OCI-LY3 (cell line): Measurements from ENCODE around the gene NT5E.

ENCODE experiments used
- H2AFZ ChIP-seq: fragments of 200-600, 300-600 bp; shearing (Covaris generic); 2 replicates; pipeline ENCODE4 v1.6.0; 2014; ENCODE audit warnings: antibody characterized with exemption, low read depth, low read length
- H3K27ac ChIP-seq: fragments of 200-600, 300-600 bp; sonication (generic); 2 replicates; pipeline ENCODE4 v1.5.1; 2014; ENCODE audit warnings: mild to moderate bottlenecking, low read length, moderate library complexity, mixed read lengths
- H3K27me3 ChIP-seq: fragments of 200-600, 300-600 bp; sonication (generic); 2 replicates; pipeline ENCODE4 v1.6.1; 2014; ENCODE audit warnings: low read depth, low read length, mixed read lengths
- H3K36me3 ChIP-seq: fragments of 200-600, 300-600 bp; sonication (generic); replicated peaks from 2 replicates; pipeline ENCODE3; 2014; ENCODE audit warnings: low read depth, low read length, mixed read lengths
- H3K4me1 ChIP-seq: fragments of 300-600, 200-600 bp; sonication (generic); 2 replicates; pipeline ENCODE4 v1.6.1; 2014; ENCODE audit warnings: low read length, mixed read lengths
- H3K4me2 ChIP-seq: fragments of 200-600, 300-600 bp; sonication (generic); 2 replicates; pipeline ENCODE4 v1.6.1; 2014; ENCODE audit warnings: low read length, mixed read lengths
- H3K4me3 ChIP-seq: fragments of 300-600, 200-600 bp; sonication (generic); 2 replicates; pipeline ENCODE4 v1.5.1; 2014; ENCODE audit warnings: antibody characterized with exemption, mild to moderate bottlenecking, low read length, moderate library complexity
- H3K79me2 ChIP-seq: fragments of 300-600, 200-600 bp; shearing (Covaris generic); 2 replicates; pipeline ENCODE4 v1.6.1; 2014; ENCODE audit warnings: mild to moderate bottlenecking, low read length, mixed read lengths
- H3K9ac ChIP-seq: fragments of 300-600, 200-600 bp; shearing (Covaris generic); 2 replicates; pipeline ENCODE4 v1.6.0; 2014; ENCODE audit warnings: mild to moderate bottlenecking, low read length, moderate library complexity
- H3K9me3 ChIP-seq: fragments of 200-600, 300-600 bp; shearing (Covaris generic); 2 replicates; pipeline ENCODE4 v1.6.1; 2014; ENCODE audit warnings: low read length, mixed read lengths; ENCODE audit not compliant: insufficient read depth
- H4K20me1 ChIP-seq: fragments of 200-600, 300-600 bp; sonication (generic); 2 replicates; pipeline ENCODE4 v1.6.1; 2016; ENCODE audit warnings: low read length, mixed read lengths; ENCODE audit not compliant: insufficient read depth
- CTCF ChIP-seq: fragments of 200-600, 300-600 bp; sonication (generic); IDR thresholded peaks from 2 replicates; pipeline ENCODE4 v1.5.1; 2014; ENCODE audit warnings: antibody characterized with exemption, low read length, low read depth
- EZH2phosphoT487 ChIP-seq: fragments of 200-600 bp; shearing (Covaris generic); IDR thresholded peaks from 2 replicates; pipeline ENCODE4 v1.6.1; 2018; ENCODE audit warnings: antibody characterized with exemption, mixed run types, low read depth

Gene NT5E

DNA sequence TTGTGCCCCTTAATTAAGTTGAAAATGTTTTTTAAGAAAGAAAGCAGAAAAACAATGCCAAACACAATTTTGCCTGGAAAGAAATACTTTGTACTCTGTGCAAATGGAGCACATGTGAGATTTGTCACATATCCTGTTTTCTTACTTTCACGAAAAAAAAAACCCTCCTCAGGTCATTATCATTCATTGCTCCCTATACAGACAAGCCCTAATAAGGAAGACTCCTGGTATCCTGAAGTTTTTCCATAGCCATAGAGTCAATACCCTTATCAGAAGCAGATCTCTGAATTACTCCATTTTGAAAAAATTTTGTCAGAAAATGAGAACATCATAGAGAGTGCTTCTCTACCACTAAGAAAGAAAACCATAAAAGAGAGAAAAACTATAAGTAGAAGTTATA is 14.0 kb upstream of the NT5E start:
- H3K4me1 ChIP-seq = no peaks in the 10 kb centered on the region
- H3K4me2 ChIP-seq = no peak overlapping the region
- no peak overlapping the region for H3K27ac ChIP-seq
- TF ChIP-seq CTCF = no peak
- TF ChIP-seq EZH2phosphoT487 = no peak
- no peaks in the 10 kb centered on the region for H3K36me3 ChIP-seq
- H3K9me3 ChIP-seq = no peaks in the 10 kb centered on the region
- H3K9ac ChIP-seq = no peak overlapping the region
- H3K4me3 ChIP-seq = no peak overlapping the region
- H3K27me3 ChIP-seq = no peaks in the 10 kb centered on the region
- H3K79me2 ChIP-seq = no peaks in the 10 kb centered on the region
- no peaks in the 10 kb centered on the region for H4K20me1 ChIP-seq
- H2AFZ ChIP-seq = no peak overlapping the region

DNA sequence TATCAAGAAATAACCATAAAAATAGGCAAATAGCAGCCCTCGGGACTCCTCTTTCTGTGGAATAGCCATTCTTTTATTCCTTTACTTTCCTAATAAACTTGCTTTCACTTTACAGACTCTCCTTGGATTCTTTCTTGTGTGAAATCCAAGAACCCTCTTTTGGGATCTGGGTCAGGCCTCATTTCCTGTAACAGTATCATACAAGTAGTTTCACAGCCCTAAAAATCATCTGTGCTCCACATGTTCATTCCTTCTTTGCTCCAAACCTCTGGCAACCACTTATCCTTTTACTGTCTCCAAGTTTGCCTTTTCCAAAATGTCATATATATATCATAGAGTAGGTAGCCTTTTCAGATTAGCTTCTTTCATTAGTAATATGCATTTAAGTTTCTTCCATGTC is 13.5 kb upstream of the NT5E start:
- Histone ChIP-seq H3K4me1 (no peaks in the 10 kb centered on the region), H3K9ac (no peak overlapping the region), H3K27ac (no peak overlapping the region), H3K4me2 (no peak overlapping the region), H3K9me3 (no peaks in the 10 kb centered on the region), H4K20me1 (no peaks in the 10 kb centered on the region), H3K4me3 (no peak overlapping the region), H3K27me3 (no peaks in the 10 kb centered on the region), H3K36me3 (no peaks in the 10 kb centered on the region), H2AFZ (no peak overlapping the region), H3K79me2 (no peaks in the 10 kb centered on the region)
- no peak for TF ChIP-seq CTCF
- no peak for TF ChIP-seq EZH2phosphoT487

- H3K36me3 ChIP-seq = no peaks in the 10 kb centered on the region
- H3K4me3 ChIP-seq = no peak overlapping the region
- H3K4me1 ChIP-seq = no peaks in the 10 kb centered on the region
- H3K27me3 ChIP-seq = no peaks in the 10 kb centered on the region
- no peaks in the 10 kb centered on the region for H3K9me3 ChIP-seq
- no peak for TF ChIP-seq EZH2phosphoT487
- no peak for TF ChIP-seq CTCF
- no peak overlapping the region for H3K27ac ChIP-seq
- no peak overlapping the region for H3K4me2 ChIP-seq
- no peaks in the 10 kb centered on the region for H4K20me1 ChIP-seq
- H3K79me2 ChIP-seq = no peaks in the 10 kb centered on the region
- H3K9ac ChIP-seq = no peak overlapping the region
- no peak overlapping the region for H2AFZ ChIP-seq
Observed at GRCh38 chr6:85436939-85437495, 12.9 kb upstream of the NT5E start.

- Histone ChIP-seq H3K79me2 (no peaks in the 10 kb centered on the region), H3K4me1 (no peaks in the 10 kb centered on the region), H3K27ac (no peak overlapping the region), H3K9ac (no peak overlapping the region), H4K20me1 (no peaks in the 10 kb centered on the region), H2AFZ (no peak overlapping the region), H3K36me3 (no peaks in the 10 kb centered on the region), H3K4me3 (no peak overlapping the region), H3K9me3 (no peaks in the 10 kb centered on the region), H3K27me3 (no peaks in the 10 kb centered on the region), H3K4me2 (no peak overlapping the region)
- TF ChIP-seq EZH2phosphoT487 (no peak), CTCF (no peak)
Observed at GRCh38 chr6:85443349-85444117, 6.3 kb upstream of the NT5E start.
